AG20443 (cell line): Measurements from ENCODE around the gene MAN2A2.
"Not testable (repeated sequence)": the region's sequence is repeated elsewhere in the genome, so short reads cannot be mapped to it uniquely, and the experiment has no call there.

Experiments used
- DNase-seq: peaks from one replicate; pipeline ENCODE4 v3.0.0; 2012; ENCODE audit warnings: low spot score, mixed read lengths

MAN2A2 gene

DNA sequence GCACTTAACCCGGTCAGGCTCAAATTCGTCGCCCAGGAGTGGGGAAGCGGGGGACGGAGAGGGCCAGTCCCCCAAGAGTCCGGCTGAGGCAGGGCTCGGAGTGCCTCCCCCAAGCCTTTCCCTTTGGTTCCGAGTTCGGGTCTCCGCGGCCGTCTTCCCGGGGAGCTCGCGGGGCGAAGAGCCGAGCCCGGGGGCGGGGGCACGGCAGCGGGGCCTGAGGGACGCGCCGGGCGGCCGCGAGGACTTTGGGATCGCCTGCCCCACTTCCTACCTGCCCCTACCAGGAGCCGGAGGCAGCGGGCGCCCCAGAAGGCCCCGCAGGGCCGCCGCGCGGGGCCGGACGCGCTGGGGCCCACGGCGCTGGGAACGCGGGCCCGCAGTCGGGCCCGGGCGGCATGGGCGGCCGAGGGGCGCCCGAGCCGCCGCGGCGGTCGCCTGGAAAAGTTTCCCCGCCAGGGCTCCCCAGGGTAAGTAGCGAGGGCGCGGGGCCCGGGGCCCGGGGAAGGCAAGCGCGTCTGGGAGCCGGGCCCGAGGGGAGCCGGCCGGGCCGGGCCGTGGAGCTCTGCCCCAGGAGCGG lies 31.9 kb upstream of the MAN2A2 start:
- peak; percentile 63 for DNase-seq

- peak; percentile 51 for DNase-seq
Measured at GRCh38 chr15:90871716-90872485, 31.2 kb upstream of the MAN2A2 start.

DNA sequence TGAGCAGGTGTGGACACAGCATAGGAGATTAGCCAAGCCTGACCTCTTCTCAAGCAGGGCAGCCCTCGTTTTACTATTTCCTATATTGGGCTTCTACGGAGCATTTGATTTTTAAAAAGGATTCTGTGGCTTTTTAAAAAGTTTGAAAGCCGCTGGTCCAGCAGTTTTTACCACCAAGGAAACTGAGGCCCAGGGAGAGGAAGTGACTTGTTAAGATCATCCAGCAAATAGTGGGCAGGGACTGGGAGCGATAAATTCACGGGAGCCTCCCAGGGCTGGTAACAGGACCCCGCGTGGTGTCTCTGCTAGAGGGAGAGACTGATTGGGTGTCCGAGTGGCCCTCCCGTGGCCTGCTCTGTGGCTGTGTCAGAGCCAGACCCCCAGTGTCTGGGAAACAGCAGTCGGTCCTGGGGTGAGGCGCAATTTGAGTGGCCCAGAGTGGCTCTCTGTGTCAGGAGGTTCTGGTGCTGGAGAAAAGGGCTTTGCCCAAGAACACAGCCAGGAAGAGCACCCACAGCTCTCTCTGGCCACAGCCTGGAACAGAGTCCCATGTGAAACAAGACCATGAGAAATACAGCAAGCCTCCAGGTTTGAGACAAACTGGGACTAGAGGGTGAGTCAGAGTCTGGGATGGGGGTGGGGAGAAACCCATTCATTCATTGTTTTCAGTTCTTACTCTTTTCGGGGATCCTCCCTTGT lies 30.5 kb upstream of the MAN2A2 start:
- peak; percentile 67 for DNase-seq

GRCh38 chr15:90873488-90873997 lies 29.6 kb upstream of the MAN2A2 start:
- DNase-seq, result no peak

- DNase-seq, result no peak
Measured at GRCh38 chr15:90873998-90874605, 29.0 kb upstream of the MAN2A2 start.

- DNase-seq, result not testable (repeated sequence)
Measured at GRCh38 chr15:90874986-90875385, 28.1 kb upstream of the MAN2A2 start.

- DNase-seq, result no peak
Measured at GRCh38 chr15:90875549-90875981, 27.5 kb upstream of the MAN2A2 start.

DNA sequence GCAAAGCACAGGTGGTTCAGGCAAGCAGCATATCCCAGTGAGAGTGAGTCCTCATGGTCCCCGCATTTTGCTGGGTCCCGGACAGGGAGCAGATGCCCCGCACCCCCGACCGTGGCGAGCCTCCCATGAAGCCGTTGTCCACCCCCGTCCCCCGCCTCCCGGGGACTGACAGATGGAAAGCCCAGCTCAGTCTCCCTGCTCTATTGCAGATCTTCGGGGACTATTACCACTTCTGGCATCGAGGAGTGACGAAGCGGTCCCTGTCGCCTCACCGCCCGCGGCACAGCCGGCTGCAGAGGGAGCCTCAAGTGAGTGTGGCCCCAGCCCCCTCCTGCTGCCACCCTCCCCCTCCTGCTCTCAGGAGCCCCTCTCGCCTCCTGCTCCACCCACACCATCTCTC lies 27.1 kb upstream of the MAN2A2 start:
- no peak for DNase-seq

GRCh38 chr15:90876512-90877170 lies 26.5 kb upstream of the MAN2A2 start:
- DNase-seq, result no peak

DNA sequence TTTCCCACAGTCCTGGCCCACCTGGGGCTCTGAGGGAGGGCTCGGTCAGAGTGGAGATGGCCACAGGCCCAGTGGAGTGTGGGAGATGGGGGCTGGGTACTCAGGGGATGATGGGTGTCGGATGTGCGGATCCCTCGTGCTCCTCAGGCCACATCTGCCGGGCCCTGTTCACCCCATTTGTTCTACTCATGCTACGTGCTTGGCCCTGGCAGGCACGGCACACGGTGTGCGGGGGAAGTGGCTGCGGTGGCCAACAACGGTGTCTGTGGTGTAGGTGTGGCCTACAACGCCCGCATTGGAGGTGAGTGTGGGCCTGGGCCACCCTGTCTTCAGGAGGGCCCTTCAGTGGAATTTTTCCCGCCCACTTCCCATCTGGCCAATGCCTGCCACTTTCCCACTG lies 25.8 kb upstream of the MAN2A2 start:
- no peak for DNase-seq

DNA sequence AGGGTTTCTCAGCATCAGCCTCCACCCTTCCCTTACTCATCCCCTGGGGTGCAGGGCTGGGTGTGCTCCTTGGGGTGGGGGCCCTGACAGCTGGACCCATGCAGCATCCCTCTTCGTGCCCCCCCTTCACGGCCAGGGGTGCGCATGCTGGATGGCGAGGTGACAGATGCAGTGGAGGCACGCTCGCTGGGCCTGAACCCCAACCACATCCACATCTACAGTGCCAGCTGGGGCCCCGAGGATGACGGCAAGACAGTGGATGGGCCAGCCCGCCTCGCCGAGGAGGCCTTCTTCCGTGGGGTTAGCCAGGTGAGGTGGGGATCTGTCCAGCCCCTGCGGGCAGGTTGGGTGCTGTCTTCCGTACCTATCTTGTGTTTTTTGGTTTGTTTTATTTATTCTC lies 25.1 kb upstream of the MAN2A2 start:
- no peak for DNase-seq

GRCh38 chr15:90878660-90879059 lies 24.4 kb upstream of the MAN2A2 start:
- DNase-seq, result no peak

GRCh38 chr15:90879730-90880366 lies 23.3 kb upstream of the MAN2A2 start:
- DNase-seq, result no peak

DNA sequence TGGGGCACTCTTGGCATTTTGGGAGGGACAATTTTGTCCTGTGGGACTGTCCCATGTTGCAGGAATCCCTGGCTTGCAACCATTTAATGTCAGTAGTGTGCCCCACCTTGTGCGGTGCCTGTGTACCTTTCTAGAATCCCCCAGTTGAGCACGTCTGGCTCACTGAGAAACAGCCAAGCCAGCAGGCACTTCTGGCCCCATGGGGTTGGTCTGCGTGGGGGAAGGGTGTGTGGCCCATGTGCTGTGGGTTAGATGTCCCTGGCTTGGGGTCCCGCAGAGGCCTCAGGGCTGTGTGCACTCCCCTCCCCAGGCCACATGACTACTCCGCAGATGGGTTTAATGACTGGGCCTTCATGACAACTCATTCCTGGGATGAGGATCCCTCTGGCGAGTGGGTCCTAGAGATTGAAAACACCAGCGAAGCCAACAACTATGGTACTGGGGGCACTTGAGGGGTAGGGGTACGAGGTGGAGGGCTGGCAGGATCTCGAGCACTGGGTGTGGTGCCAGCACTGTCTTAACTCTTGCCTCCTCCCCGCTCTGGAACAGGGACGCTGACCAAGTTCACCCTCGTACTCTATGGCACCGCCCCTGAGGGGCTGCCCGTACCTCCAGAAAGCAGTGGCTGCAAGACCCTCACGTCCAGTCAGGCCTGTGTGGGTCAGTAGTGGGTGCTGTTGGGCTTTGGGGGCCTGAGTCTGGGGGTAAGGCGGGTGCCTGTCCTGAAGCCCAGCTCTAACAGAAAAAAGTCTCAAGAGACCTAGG lies 22.5 kb upstream of the MAN2A2 start:
- DNase-seq, result no peak

DNA sequence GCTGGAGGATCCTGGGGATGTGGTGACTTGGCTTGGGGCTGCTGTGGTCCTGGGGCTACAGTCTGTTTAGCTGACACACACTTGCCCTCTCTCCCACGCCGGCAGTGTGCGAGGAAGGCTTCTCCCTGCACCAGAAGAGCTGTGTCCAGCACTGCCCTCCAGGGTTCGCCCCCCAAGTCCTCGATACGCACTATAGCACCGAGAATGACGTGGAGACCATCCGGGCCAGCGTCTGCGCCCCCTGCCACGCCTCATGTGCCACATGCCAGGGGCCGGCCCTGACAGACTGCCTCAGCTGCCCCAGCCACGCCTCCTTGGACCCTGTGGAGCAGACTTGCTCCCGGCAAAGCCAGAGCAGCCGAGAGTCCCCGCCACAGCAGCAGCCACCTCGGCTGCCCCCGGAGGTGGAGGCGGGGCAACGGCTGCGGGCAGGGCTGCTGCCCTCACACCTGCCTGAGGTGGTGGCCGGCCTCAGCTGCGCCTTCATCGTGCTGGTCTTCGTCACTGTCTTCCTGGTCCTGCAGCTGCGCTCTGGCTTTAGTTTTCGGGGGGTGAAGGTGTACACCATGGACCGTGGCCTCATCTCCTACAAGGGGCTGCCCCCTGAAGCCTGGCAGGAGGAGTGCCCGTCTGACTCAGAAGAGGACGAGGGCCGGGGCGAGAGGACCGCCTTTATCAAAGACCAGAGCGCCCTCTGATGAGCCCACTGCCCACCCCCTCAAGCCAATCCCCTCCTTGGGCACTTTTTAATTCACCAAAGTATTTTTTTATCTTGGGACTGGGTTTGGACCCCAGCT lies 21.7 kb upstream of the MAN2A2 start:
- DNase-seq, result no peak

GRCh38 chr15:90881978-90882721 lies 21.0 kb upstream of the MAN2A2 start:
- no peak for DNase-seq

DNA sequence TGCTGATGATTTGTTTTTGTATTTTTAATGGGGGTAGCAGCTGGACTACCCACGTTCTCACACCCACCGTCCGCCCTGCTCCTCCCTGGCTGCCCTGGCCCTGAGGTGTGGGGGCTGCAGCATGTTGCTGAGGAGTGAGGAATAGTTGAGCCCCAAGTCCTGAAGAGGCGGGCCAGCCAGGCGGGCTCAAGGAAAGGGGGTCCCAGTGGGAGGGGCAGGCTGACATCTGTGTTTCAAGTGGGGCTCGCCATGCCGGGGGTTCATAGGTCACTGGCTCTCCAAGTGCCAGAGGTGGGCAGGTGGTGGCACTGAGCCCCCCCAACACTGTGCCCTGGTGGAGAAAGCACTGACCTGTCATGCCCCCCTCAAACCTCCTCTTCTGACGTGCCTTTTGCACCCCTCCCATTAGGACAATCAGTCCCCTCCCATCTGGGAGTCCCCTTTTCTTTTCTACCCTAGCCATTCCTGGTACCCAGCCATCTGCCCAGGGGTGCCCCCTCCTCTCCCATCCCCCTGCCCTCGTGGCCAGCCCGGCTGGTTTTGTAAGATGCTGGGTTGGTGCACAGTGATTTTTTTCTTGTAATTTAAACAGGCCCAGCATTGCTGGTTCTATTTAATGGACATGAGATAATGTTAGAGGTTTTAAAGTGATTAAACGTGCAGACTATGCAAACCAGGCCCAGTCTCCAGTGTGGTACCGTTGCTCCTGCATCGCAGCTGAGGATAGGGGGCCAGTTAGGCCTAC lies 20.1 kb upstream of the MAN2A2 start:
- DNase-seq, result no peak

- DNase-seq, result no peak
Measured at GRCh38 chr15:90883526-90883975, 19.6 kb upstream of the MAN2A2 start.
